DOHH2 (cell line): Measurements from ENCODE around the gene HNRNPU.

Experiments used
- H3F3A ChIP-seq: fragments of 200-600 bp; sonication (generic), shearing (Covaris generic); 2 replicates; pipeline ENCODE4 v1.6.0; 2016; ENCODE audit warnings: antibody characterized with exemption, mild to moderate bottlenecking; ENCODE audit not compliant: control insufficient read depth, insufficient read depth
- H3K27ac ChIP-seq: fragments of 200-600 bp; sonication (generic); 2 replicates; pipeline ENCODE4 v1.5.1; 2014; ENCODE audit warnings: low read depth, mild to moderate bottlenecking, low read length, moderate library complexity
- H3K27me3 ChIP-seq: fragments of 200-600 bp; sonication (generic); 2 replicates; pipeline ENCODE4 v1.6.1; 2014; ENCODE audit warnings: mild to moderate bottlenecking, low read length, mixed read lengths; ENCODE audit not compliant: control insufficient read depth
- H3K36me3 ChIP-seq: fragments of 200-600 bp; sonication (generic); 2 replicates; pipeline ENCODE4 v1.6.1; 2014; ENCODE audit warnings: mild to moderate bottlenecking, low read length, moderate library complexity, mixed read lengths; ENCODE audit not compliant: control insufficient read depth
- H3K4me1 ChIP-seq: fragments of 200-600 bp; sonication (generic); 2 replicates; pipeline ENCODE4 v1.6.1; 2014; ENCODE audit warnings: mild to moderate bottlenecking, low read length, mixed read lengths; ENCODE audit not compliant: control insufficient read depth
- H3K4me2 ChIP-seq: fragments of 200-600 bp; sonication (generic); 2 replicates; pipeline ENCODE4 v1.6.0; 2014; ENCODE audit warnings: mild to moderate bottlenecking, low read length, moderate library complexity
- H3K4me3 ChIP-seq: fragments of 200-600 bp; sonication (generic); 2 replicates; pipeline ENCODE4 v1.5.1; 2014; ENCODE audit warnings: mild to moderate bottlenecking, low read length, mixed read lengths
- H3K79me2 ChIP-seq: fragments of 200-600 bp; sonication (generic); 2 replicates; pipeline ENCODE4 v1.6.1; 2014; ENCODE audit warnings: mild to moderate bottlenecking, low read length, mixed read lengths; ENCODE audit not compliant: control insufficient read depth
- H3K9me2 ChIP-seq: fragments of 200-600 bp; sonication (generic); replicated peaks from 2 replicates; pipeline ENCODE4 v1.6.1; 2014; ENCODE audit warnings: mild to moderate bottlenecking, low read length, mixed read lengths; ENCODE audit not compliant: control insufficient read depth
- H3K9me3 ChIP-seq: fragments of 200-600 bp; sonication (generic); 2 replicates; pipeline ENCODE4 v1.6.1; 2014; ENCODE audit warnings: antibody characterized with exemption, low read length, mixed read lengths; ENCODE audit not compliant: control insufficient read depth, insufficient read depth
- H4K20me1 ChIP-seq: fragments of 200-600 bp; sonication (generic); 2 replicates; pipeline ENCODE4 v1.6.0; 2014; ENCODE audit warnings: low read depth, mild to moderate bottlenecking, antibody characterized with exemption, low read length, moderate library complexity; ENCODE audit not compliant: control insufficient read depth, insufficient read depth
- EZH2phosphoT487 ChIP-seq: fragments of 200-600 bp; sonication (generic); IDR thresholded peaks from 2 replicates; pipeline ENCODE4 v1.6.1; 2017; ENCODE audit warnings: borderline replicate concordance, mild to moderate bottlenecking, antibody characterized with exemption, low read length, moderate library complexity, mixed read lengths
- TF ChIP-seq, protein P1 (sequence below): fragments of 200-600 bp; sonication (generic); IDR thresholded peaks from one replicate; pipeline ENCODE4 v1.5.1; 2014; ENCODE audit warnings: antibody characterized with exemption, mild to moderate bottlenecking, low read depth, low read length; ENCODE audit not compliant: poor library complexity, severe bottlenecking

HNRNPU gene

DNA sequence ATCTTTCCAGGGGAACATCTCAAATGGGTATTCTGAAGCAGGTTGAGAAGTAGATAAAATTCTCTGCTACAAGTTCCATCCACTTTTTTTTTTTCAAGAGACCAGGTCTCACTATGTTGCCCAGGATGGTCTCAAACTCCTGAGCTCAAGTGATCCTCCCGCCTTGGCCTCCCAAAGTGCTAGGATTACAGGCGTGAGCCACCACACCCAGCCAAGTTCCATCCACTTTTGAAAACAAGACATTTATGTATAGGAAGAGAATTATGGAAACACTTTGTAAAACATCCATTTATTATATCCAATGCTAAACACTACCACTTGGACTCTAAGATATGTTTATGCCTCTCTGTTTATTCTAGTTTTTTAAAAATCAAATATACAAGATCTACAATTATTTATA lies 13.4 kb downstream of the HNRNPU start:
- H3K27me3 ChIP-seq: no peaks in the 10 kb centered on the region
- no peaks in the 10 kb centered on the region for H3K9me2 ChIP-seq
- peaks cover 100% of the 10 kb centered on the region for H3K36me3 ChIP-seq
- H3K4me1 ChIP-seq: no peaks in the 10 kb centered on the region
- no peak overlapping the region; the same call in 1 of the 2 replicates for H3K27ac ChIP-seq
- no peaks in the 10 kb centered on the region for H3K9me3 ChIP-seq
- H3K4me2 ChIP-seq: no peak overlapping the region
- H4K20me1 ChIP-seq: peaks cover 21% of the 10 kb centered on the region
- peaks cover 48% of the 10 kb centered on the region for H3K79me2 ChIP-seq
- H3K4me3 ChIP-seq: no peak overlapping the region
- peaks cover 96% of the 10 kb centered on the region for H3F3A ChIP-seq
- TF ChIP-seq, protein P1, sequence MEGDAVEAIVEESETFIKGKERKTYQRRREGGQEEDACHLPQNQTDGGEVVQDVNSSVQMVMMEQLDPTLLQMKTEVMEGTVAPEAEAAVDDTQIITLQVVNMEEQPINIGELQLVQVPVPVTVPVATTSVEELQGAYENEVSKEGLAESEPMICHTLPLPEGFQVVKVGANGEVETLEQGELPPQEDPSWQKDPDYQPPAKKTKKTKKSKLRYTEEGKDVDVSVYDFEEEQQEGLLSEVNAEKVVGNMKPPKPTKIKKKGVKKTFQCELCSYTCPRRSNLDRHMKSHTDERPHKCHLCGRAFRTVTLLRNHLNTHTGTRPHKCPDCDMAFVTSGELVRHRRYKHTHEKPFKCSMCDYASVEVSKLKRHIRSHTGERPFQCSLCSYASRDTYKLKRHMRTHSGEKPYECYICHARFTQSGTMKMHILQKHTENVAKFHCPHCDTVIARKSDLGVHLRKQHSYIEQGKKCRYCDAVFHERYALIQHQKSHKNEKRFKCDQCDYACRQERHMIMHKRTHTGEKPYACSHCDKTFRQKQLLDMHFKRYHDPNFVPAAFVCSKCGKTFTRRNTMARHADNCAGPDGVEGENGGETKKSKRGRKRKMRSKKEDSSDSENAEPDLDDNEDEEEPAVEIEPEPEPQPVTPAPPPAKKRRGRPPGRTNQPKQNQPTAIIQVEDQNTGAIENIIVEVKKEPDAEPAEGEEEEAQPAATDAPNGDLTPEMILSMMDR: no peak
- no peak for TF ChIP-seq EZH2phosphoT487

DNA sequence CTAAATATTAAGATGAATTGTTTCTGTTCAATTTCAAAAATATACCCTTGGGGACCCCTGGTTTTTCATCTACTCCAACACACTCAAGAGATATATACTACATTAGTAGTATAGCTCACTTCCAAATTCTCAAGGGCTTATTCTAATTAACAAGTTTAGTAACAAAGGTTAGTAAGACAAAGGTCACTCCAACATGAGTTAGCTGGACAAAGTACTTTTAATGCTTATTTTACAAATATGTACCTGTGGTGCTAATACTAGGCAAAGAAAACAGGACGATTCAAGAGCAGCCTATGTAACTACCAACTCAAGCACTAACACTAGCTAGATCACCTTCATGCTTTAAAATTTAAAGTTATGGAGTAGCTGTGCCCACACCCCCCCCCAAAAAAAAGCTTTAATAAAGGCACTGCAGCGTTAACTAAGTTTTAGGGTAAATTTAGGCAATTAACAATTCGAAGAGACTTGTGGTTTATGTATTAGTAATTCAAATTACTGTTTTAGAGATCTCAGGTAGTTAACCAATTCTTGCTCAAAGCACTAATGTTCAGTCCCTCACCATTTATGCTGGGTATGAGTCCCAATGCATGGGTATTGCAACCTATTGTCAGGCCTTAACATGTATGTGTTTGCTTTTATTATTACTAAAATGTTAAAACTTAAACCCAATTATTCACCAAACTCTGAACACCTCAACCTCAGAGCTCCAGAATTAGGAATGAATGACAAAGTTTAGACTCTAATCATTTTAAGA lies 14.1 kb downstream of the HNRNPU start:
- Histone ChIP-seq H3K79me2 (peaks cover 43% of the 10 kb centered on the region), H4K20me1 (peaks cover 17% of the 10 kb centered on the region), H3K4me2 (no peak overlapping the region)

DNA sequence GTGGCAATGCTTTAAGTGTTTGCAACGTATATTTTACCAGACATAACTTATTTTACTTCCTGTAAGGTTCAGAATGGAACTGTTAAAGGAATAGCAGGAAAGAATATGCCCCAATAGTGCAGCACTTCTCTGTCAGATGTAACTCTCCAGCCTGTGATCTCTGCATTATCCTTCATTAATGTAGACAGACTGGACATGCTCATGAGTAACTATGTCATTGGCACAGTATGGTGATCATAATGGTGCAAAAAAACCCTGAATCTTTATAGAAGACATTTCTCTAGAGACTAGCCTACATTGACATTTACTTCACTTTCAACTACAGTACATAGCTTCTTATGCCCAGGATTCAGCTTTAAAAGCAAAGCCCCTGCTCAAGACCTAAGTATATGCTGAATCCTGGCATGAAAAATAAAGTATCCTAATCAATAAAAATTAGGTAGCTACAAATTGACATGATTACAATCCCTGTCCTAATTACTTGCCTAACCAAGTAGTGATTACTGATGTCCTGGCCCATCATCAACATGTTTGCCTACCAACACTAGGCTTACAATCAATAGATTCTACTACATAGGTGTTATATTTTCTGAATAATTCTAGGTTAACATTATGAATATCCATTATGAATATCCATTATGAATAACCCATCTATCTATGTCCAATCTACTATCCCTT lies 15.0 kb downstream of the HNRNPU start:
- H3K4me3 ChIP-seq: no peak overlapping the region
- H3K4me2 ChIP-seq: no peak overlapping the region
- H4K20me1 ChIP-seq: peaks cover 11% of the 10 kb centered on the region
- H3K27me3 ChIP-seq: no peaks in the 10 kb centered on the region
- TF ChIP-seq, protein P1: no peak
- no peak for TF ChIP-seq EZH2phosphoT487
- no peak overlapping the region for H3K27ac ChIP-seq
- peaks cover 100% of the 10 kb centered on the region for H3K36me3 ChIP-seq
- peaks cover 90% of the 10 kb centered on the region for H3F3A ChIP-seq
- H3K9me3 ChIP-seq: no peaks in the 10 kb centered on the region
- H3K4me1 ChIP-seq: no peaks in the 10 kb centered on the region
- H3K9me2 ChIP-seq: no peaks in the 10 kb centered on the region
- H3K79me2 ChIP-seq: peaks cover 35% of the 10 kb centered on the region

More for the DNA sequence above, 14.1 kb downstream of the HNRNPU start:
- TF ChIP-seq, protein P1: no peak
- TF ChIP-seq EZH2phosphoT487: no peak
- peaks cover 92% of the 10 kb centered on the region for H3F3A ChIP-seq
- H3K9me3 ChIP-seq: no peaks in the 10 kb centered on the region
- no peak overlapping the region for H3K27ac ChIP-seq
- H3K4me3 ChIP-seq: no peak overlapping the region
- H3K9me2 ChIP-seq: no peaks in the 10 kb centered on the region
- H3K27me3 ChIP-seq: no peaks in the 10 kb centered on the region
- no peaks in the 10 kb centered on the region for H3K4me1 ChIP-seq
- H3K36me3 ChIP-seq: peaks cover 100% of the 10 kb centered on the region
